Measurements from ENCODE around the gene EFCAB11. TPM values are rescaled to one million over a fixed set of nuclear protein-coding genes. Genes with fewer than 3 reads are reported as not detected.

The EFCAB11 gene
- total and polyA plus RNA-seq, 9 of the 15 experiments (the other 6 are each of a cell fraction or from before 2014, with no cell fraction given) = 13.4 to 37.9 (median 17.4) TPM

DNA sequence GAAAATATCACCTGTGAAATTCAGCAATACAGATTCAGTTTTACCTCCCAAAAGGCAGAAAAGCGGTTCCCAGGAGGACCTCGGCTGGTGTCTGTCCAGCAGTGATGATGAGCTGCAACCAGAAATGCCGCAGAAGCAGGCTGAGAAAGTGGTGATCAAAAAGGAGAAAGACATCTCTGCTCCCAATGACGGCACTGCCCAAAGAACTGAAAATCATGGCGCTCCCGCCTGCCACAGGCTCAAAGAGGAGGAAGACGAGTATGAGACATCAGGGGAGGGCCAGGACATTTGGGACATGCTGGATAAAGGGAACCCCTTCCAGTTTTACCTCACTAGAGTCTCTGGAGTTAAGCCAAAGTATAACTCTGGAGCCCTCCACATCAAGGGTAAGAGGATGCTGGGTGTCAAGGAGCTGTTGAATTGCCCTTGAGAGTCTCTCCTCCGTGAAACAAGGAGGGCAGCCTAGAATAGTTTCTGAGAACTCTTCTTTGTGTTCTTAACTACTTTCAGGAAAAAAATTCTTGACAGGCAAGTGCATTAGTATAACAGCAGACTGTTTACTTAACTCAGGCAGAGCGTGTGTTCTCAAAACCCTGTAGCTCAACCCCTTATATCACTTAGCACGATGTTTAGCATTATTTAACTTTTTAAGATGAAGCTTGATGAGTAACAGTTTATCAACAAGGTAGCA, 8.9 kb upstream of the EFCAB11 start:
- Histone ChIP-seq H2AFZ (ENCODE audit: low read depth, low read length) (no peak overlapping the region), H3K4me2 (ENCODE audit: insufficient read depth, low read length) (no peak overlapping the region), H3K79me2 (ENCODE audit: control insufficient read depth, insufficient read depth, low read length) (peaks cover 6% of the 10 kb centered on the region; the same call in 2 of the 3 replicates), H3K9ac (ENCODE audit: insufficient read depth in 1 of 2, low read depth in 2 of 2, low read length in 2 of 2) (no peak overlapping the region), H4K20me1 (replicated peaks; ENCODE audit: control insufficient read depth, insufficient read depth, low read length) (no peaks in the 10 kb centered on the region; the same call in 1 of the 2 replicates), H3K9me1 (ENCODE audit: control insufficient read depth, insufficient read depth, low read length) (no peaks in the 10 kb centered on the region), H3K4me1 (replicated peaks in 1 of 2; ENCODE audit: control insufficient read depth in 2 of 2, insufficient read depth in 2 of 2, low read length in 2 of 2) (no peaks in the 10 kb centered on the region; a peak in 1 of 5 replicates), H3K4me3 (no peak overlapping the region), H3K27ac (ENCODE audit: extremely low read depth, low read depth, low read length) (no peak overlapping the region), H3K36me3 (ENCODE audit: control insufficient read depth, insufficient read depth, low read length) (peaks cover 78% of the 10 kb centered on the region), H3K27me3 (ENCODE audit: control insufficient read depth in 2 of 2, insufficient read depth in 2 of 2, low read length in 2 of 2) (no peaks in the 10 kb centered on the region), H3K9me3 (replicated peaks; ENCODE audit: control insufficient read depth, insufficient read depth, low read depth, low read length) (no peaks in the 10 kb centered on the region)
- BruUV-seq (replicated peaks) = no TSS peak
- TF ChIP-seq, protein P1, sequence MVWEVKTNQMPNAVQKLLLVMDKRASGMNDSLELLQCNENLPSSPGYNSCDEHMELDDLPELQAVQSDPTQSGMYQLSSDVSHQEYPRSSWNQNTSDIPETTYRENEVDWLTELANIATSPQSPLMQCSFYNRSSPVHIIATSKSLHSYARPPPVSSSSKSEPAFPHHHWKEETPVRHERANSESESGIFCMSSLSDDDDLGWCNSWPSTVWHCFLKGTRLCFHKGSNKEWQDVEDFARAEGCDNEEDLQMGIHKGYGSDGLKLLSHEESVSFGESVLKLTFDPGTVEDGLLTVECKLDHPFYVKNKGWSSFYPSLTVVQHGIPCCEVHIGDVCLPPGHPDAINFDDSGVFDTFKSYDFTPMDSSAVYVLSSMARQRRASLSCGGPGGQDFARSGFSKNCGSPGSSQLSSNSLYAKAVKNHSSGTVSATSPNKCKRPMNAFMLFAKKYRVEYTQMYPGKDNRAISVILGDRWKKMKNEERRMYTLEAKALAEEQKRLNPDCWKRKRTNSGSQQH (CRISPR knock-in tag; IDR thresholded peaks at IDR 0.05) = no peak
- TF ChIP-seq HIVEP1 (CRISPR knock-in tag; IDR thresholded peaks at IDR 0.05) (no peak), ZNF121 (CRISPR knock-in tag; conservative IDR thresholded peaks at IDR 0.05) (no peak), CBX2 (IDR thresholded peaks at IDR 0.05; ENCODE audit: insufficient read depth, low read length, poor library complexity, severe bottlenecking) (no peak), ZKSCAN3 (CRISPR knock-in tag; IDR thresholded peaks at IDR 0.05) (no peak), ESRRB (CRISPR knock-in tag; IDR thresholded peaks at IDR 0.05; ENCODE audit: borderline replicate concordance) (no peak), FOXA1 (IDR thresholded peaks at IDR 0.05; ENCODE audit: borderline replicate concordance) (no peak), ATF1 (CRISPR knock-in tag; IDR thresholded peaks at IDR 0.05) (no peak), ATF1 (tag; IDR thresholded peaks at IDR 0.05) (no peak), USF2 (CRISPR knock-in tag; IDR thresholded peaks at IDR 0.05) (no peak), ATF3 (IDR thresholded peaks at IDR 0.05) (no peak), ATF3 (CRISPR knock-in tag; conservative IDR thresholded peaks at IDR 0.05) (no peak), CBFB (CRISPR knock-in tag; IDR thresholded peaks at IDR 0.05) (no peak), XRCC5 (IDR thresholded peaks at IDR 0.05; ENCODE audit: low read depth, low read length) (no peak)
- WGBS (ENCODE audit: insufficient coverage, low coverage, missing lambda C conversion rate) = 84% methylated on average over 8 of the region's 10 CpGs
- intact Hi-C loops (cut with micrococcal nuclease) (no loop called here), in situ Hi-C loops (cut with MboI) (no loop called here)
- no peak for ATAC-seq
- ChIA-PET POLR2A (no interaction called here), CTCF (ENCODE audit: low intra/inter-chr PET ratio) (no interaction called here)
- DNase-seq (ENCODE audit: extremely low read depth in 1 of 4, low spot score in 3 of 4) = no peak
- FAIRE-seq = no peak
